ENCODE results near the gene C11orf58.

GRCh38 chr11:16800382-16800781, 61.9 kb downstream of the C11orf58 start:
- TF ChIP-seq, protein P1, sequence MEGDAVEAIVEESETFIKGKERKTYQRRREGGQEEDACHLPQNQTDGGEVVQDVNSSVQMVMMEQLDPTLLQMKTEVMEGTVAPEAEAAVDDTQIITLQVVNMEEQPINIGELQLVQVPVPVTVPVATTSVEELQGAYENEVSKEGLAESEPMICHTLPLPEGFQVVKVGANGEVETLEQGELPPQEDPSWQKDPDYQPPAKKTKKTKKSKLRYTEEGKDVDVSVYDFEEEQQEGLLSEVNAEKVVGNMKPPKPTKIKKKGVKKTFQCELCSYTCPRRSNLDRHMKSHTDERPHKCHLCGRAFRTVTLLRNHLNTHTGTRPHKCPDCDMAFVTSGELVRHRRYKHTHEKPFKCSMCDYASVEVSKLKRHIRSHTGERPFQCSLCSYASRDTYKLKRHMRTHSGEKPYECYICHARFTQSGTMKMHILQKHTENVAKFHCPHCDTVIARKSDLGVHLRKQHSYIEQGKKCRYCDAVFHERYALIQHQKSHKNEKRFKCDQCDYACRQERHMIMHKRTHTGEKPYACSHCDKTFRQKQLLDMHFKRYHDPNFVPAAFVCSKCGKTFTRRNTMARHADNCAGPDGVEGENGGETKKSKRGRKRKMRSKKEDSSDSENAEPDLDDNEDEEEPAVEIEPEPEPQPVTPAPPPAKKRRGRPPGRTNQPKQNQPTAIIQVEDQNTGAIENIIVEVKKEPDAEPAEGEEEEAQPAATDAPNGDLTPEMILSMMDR (IDR thresholded peaks at IDR 0.05), result no peak
- TF ChIP-seq EZH2 (IDR thresholded peaks at IDR 0.05; ENCODE audit: borderline replicate concordance, insufficient read depth, low read depth, low read length, poor library complexity, severe bottlenecking), result no peak
